BLaER1 (cell line): Measurements from ENCODE around the gene ZNF606.

Source experiments
- H3K27ac ChIP-seq: shearing (Covaris generic); formaldehyde crosslinking; 2 replicates; pipeline ENCODE4 v1.8.1; 2022
- H3K27me3 ChIP-seq: shearing (Covaris generic); formaldehyde crosslinking; 2 replicates; pipeline ENCODE4 v1.8.1; 2022
- H3K36me3 ChIP-seq: shearing (Covaris generic); formaldehyde crosslinking; 2 replicates; pipeline ENCODE4 v1.8.1; 2022
- H3K4me1 ChIP-seq: shearing (Covaris generic); formaldehyde crosslinking; 2 replicates; pipeline ENCODE4 v1.8.1; 2022
- H3K4me2 ChIP-seq: shearing (Covaris generic); formaldehyde crosslinking; 2 replicates; pipeline ENCODE4 v1.8.1; 2022
- H3K4me3 ChIP-seq: shearing (Covaris generic); formaldehyde crosslinking; 2 replicates; pipeline ENCODE4 v1.8.1; 2022
- H3K9ac ChIP-seq: shearing (Covaris generic); formaldehyde crosslinking; 2 replicates; pipeline ENCODE4 v1.8.1; 2022
- H3K9me3 ChIP-seq: shearing (Covaris generic); formaldehyde crosslinking; 2 replicates; pipeline ENCODE4 v1.8.1; 2022
- H4K20me1 ChIP-seq: shearing (Covaris generic); formaldehyde crosslinking; 2 replicates; pipeline ENCODE4 v1.8.1; 2022
- Cebpa-rat ChIP-seq: shearing (Covaris generic); IDR thresholded peaks from 2 replicates; pipeline ENCODE4 v1.8.1; 2022

ZNF606 gene

GRCh38 chr19:57941593-57941992 lies 61.0 kb downstream of the ZNF606 start:
- Histone ChIP-seq H3K27me3 (no peaks in the 10 kb centered on the region), H3K9ac (no peak overlapping the region), H3K27ac (no peak overlapping the region), H3K36me3 (peaks cover 95% of the 10 kb centered on the region), H3K9me3 (peaks cover 100% of the 10 kb centered on the region), H3K4me1 (peaks cover 16% of the 10 kb centered on the region), H3K4me3 (peak overlapping the region; percentile 39; the same call in 1 of the 2 replicates), H3K4me2 (no peak overlapping the region), H4K20me1 (peaks cover 23% of the 10 kb centered on the region)
- no peak for TF ChIP-seq Cebpa-rat

GRCh38 chr19:57935731-57936130 lies 66.9 kb downstream of the ZNF606 start:
- peaks cover 99% of the 10 kb centered on the region for H3K9me3 ChIP-seq
- H3K4me3 ChIP-seq, result peak overlapping the region; percentile 77; the same call in 1 of the 2 replicates
- no peak overlapping the region for H3K27ac ChIP-seq

GRCh38 chr19:57934820-57935665 lies 67.6 kb downstream of the ZNF606 start, which contains the start of gene ZNF418:
ZNF418 (minus strand) TSS chr19:57935402; CDS start chr19:57933822, 1,580 bp downstream.
- H3K27ac ChIP-seq, result peak within 1 kb of the TSS; percentile 81

More at GRCh38 chr19:57935731-57936130, 66.9 kb downstream of the ZNF606 start:
- peaks cover 6% of the 10 kb centered on the region for H3K4me1 ChIP-seq
- no peak overlapping the region for H3K4me2 ChIP-seq
- TF ChIP-seq Cebpa-rat, result no peak
- peaks cover 99% of the 10 kb centered on the region for H3K36me3 ChIP-seq
- H4K20me1 ChIP-seq, result no peaks in the 10 kb centered on the region
- H3K9ac ChIP-seq, result no peak overlapping the region
- H3K27me3 ChIP-seq, result no peaks in the 10 kb centered on the region

GRCh38 chr19:57927587-57927986 lies 75.0 kb downstream of the ZNF606 start:
- no peak for TF ChIP-seq Cebpa-rat
- no peak overlapping the region for H3K4me3 ChIP-seq
- H3K4me1 ChIP-seq, result no peaks in the 10 kb centered on the region
- H3K4me2 ChIP-seq, result no peak overlapping the region
- no peaks in the 10 kb centered on the region for H3K27me3 ChIP-seq
- H3K9ac ChIP-seq, result no peak overlapping the region
- no peaks in the 10 kb centered on the region for H4K20me1 ChIP-seq
- H3K9me3 ChIP-seq, result peaks cover 85% of the 10 kb centered on the region
- H3K36me3 ChIP-seq, result peaks cover 92% of the 10 kb centered on the region
- no peak overlapping the region for H3K27ac ChIP-seq

More at GRCh38 chr19:57934820-57935665, 67.6 kb downstream of the ZNF606 start, which contains the start of gene ZNF418:
- Histone ChIP-seq H4K20me1 (no peaks in the 10 kb centered on the region), H3K9me3 (peaks cover 99% of the 10 kb centered on the region), H3K27me3 (no peaks in the 10 kb centered on the region), H3K4me2 (peak within 1 kb of the TSS; percentile 75), H3K9ac (peak within 1 kb of the TSS; percentile 84), H3K4me1 (peaks cover 6% of the 10 kb centered on the region), H3K36me3 (peaks cover 98% of the 10 kb centered on the region), H3K4me3 (peak within 1 kb of the TSS; percentile 77)
- TF ChIP-seq Cebpa-rat, result no peak
